PFSK-1 (cell line): Measurements from ENCODE around the gene MBTPS1.

ENCODE experiments used
- FOXP2 ChIP-seq: optimal IDR thresholded peaks from 2 replicates; pipeline ENCODE3; 2011; ENCODE audit warnings: borderline replicate concordance, control low read depth, inconsistent platforms; ENCODE audit not compliant: insufficient read depth; ENCODE audit errors: extremely low read length, extremely low read depth
- POLR2AphosphoS5 ChIP-seq: IDR thresholded peaks from 2 replicates; pipeline ENCODE4 v1.6.1; 2012; ENCODE audit warnings: low read depth, mild to moderate bottlenecking, control low read depth, low read length, moderate library complexity
- REST ChIP-seq, 2 experiments: IDR thresholded peaks; 2 replicates each; pipeline versions ENCODE4 v1.6.1 to v1.8.0; 2011 to 2012; ENCODE audit warnings: low read depth in 2 of 2, low read length in 2 of 2, control low read depth in 1 of 2, inconsistent platforms in 1 of 2, mild to moderate bottlenecking in 1 of 2, moderate library complexity in 1 of 2; ENCODE audit not compliant: insufficient read depth in 1 of 2
- SIN3A ChIP-seq: IDR thresholded peaks from 2 replicates; pipeline ENCODE4 v1.6.1; 2012; ENCODE audit warnings: mild to moderate bottlenecking, low read length, moderate library complexity, borderline replicate concordance; ENCODE audit not compliant: insufficient read depth
- TAF1 ChIP-seq: IDR thresholded peaks from 2 replicates; pipeline ENCODE4 v1.6.1; 2012; ENCODE audit warnings: low read length, control low read depth, borderline replicate concordance; ENCODE audit not compliant: insufficient read depth

MBTPS1 gene

GRCh38 chr16:84131117-84131516 is 14.4 kb upstream of the MBTPS1 start:
- TF ChIP-seq REST (IDR thresholded peaks at IDR 0.05; ENCODE audit: insufficient read depth in 1 of 2, low read depth in 2 of 2, low read length in 2 of 2) (no peak), POLR2AphosphoS5 (no peak), TAF1 (no peak), FOXP2 (no peak)

DNA sequence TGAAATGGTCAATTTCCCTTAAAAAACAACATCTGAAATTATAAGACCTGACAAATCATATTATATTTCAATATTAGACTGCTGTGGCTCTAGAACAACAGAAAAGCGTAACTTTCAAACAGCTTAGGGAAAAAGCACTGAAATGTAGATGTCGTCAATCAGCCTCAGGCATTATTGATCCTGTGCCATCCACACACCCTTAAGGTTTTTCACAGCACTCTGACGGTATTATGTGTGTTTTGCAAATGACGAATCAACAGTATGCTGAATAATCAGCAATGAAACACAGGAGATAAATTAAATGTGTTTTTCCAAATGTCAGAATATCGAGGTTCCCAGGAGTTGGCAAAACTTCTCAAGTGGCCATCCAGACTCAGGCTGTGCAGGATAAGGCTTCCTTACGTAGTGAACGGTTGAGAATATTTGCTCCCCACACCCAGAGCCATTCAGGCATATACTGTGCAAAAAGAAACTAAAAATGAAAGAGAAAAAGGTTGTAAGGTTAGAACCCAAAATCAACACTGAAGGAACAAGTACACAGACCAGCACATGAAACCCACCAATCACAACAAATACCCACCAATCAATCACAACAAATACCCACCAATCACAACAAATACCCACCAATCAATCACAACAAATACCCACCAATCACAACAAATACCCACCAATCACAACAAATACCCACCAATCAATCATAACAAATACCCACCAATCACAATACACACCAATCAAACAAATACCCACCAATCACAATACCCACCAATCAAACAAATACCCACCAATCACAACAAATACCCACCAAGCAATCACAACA is 7.7 kb upstream of the MBTPS1 start:
- no peak for TF ChIP-seq FOXP2
- no peak for TF ChIP-seq TAF1
- TF ChIP-seq POLR2AphosphoS5, result no peak
- no peak for TF ChIP-seq SIN3A
- TF ChIP-seq REST (IDR thresholded peaks at IDR 0.05; ENCODE audit: insufficient read depth in 1 of 2, low read depth in 2 of 2, low read length in 2 of 2), result no peak

GRCh38 chr16:84121007-84121406 is 4.3 kb upstream of the MBTPS1 start:
- TF ChIP-seq FOXP2 (no peak), REST (IDR thresholded peaks at IDR 0.05; ENCODE audit: insufficient read depth in 1 of 2, low read depth in 2 of 2, low read length in 2 of 2) (no peak), TAF1 (no peak), SIN3A (no peak), POLR2AphosphoS5 (no peak)

DNA sequence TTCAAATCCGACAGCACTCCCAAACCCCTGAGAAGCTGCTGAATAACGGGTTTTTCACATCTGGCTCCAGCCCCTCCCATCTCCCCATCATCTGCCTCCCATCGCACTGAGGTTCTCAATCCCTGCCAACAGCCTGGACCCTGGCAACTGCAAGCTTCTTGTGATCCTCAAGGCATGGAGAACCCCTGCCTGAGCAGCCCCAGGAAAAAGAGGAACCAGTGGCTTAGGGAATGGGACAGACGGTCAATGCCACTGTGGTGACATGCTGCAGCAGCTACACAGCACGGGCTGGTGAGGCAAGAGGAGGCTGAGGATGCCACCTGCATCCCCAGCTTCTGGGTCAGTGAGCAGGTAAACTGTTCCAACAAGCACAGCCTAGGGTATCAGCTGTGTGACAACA is 3.3 kb upstream of the MBTPS1 start:
- TF ChIP-seq FOXP2, result no peak
- TF ChIP-seq REST (IDR thresholded peaks at IDR 0.05; ENCODE audit: insufficient read depth in 1 of 2, low read depth in 2 of 2, low read length in 2 of 2), result no peak
- TF ChIP-seq POLR2AphosphoS5, result no peak
- no peak for TF ChIP-seq TAF1
- TF ChIP-seq SIN3A, result no peak

GRCh38 chr16:84119368-84119767 is 2.6 kb upstream of the MBTPS1 start:
- TF ChIP-seq REST (IDR thresholded peaks at IDR 0.05; ENCODE audit: insufficient read depth in 1 of 2, low read depth in 2 of 2, low read length in 2 of 2), result no peak
- TF ChIP-seq FOXP2, result no peak
- no peak for TF ChIP-seq TAF1
- no peak for TF ChIP-seq SIN3A
- no peak for TF ChIP-seq POLR2AphosphoS5
